Nephron progenitor cell (in vitro differentiated cells): Measurements from ENCODE around the gene RGS9BP.

Source experiments
- DNase-seq: peaks from one replicate; pipeline ENCODE4 v3.0.0; 2021
- H3K27ac Mint-ChIP-seq: 2 replicates; pipeline ENCODE4 v1.8.0; 2021; ENCODE audit warnings: mild to moderate bottlenecking, moderate library complexity, mixed read lengths
- H3K27me3 Mint-ChIP-seq: 2 replicates; pipeline ENCODE4 v1.8.0; 2021; ENCODE audit warnings: mild to moderate bottlenecking, low read depth, mixed read lengths; ENCODE audit not compliant: poor library complexity
- H3K36me3 Mint-ChIP-seq: 2 replicates; pipeline ENCODE4 v1.8.0; 2021; ENCODE audit warnings: low read depth, mixed read lengths
- H3K4me1 Mint-ChIP-seq: 2 replicates; pipeline ENCODE4 v1.8.0; 2021; ENCODE audit warnings: mixed read lengths
- H3K4me3 Mint-ChIP-seq: 2 replicates; pipeline ENCODE4 v1.8.0; 2021; ENCODE audit warnings: mild to moderate bottlenecking, moderate library complexity, mixed read lengths
- H3K9me3 Mint-ChIP-seq: 2 replicates; pipeline ENCODE4 v1.8.0; 2021; ENCODE audit warnings: mild to moderate bottlenecking, moderate library complexity, mixed read lengths
- CTCF ChIP-seq: fragments of 200-600 bp; sonication (generic); IDR thresholded peaks from 2 replicates; pipeline ENCODE4 v1.5.0; 2021; ENCODE audit warnings: antibody characterized with exemption

RGS9BP gene

GRCh38 chr19:32718286-32718685 is 42.6 kb downstream of the RGS9BP start:
- TF ChIP-seq CTCF = no peak
- H3K27me3 Mint-ChIP-seq = no peaks in the 10 kb centered on the region
- H3K4me1 Mint-ChIP-seq = no peaks in the 10 kb centered on the region
- H3K9me3 Mint-ChIP-seq = peaks cover 7% of the 10 kb centered on the region
- no peak for DNase-seq
- peaks cover 15% of the 10 kb centered on the region for H3K36me3 Mint-ChIP-seq
- no peak overlapping the region for H3K4me3 Mint-ChIP-seq
- peak overlapping the region; percentile 40 for H3K27ac Mint-ChIP-seq

GRCh38 chr19:32719611-32720059 is 44.0 kb downstream of the RGS9BP start, which contains the start of gene TDRD12:
Gene TDRD12 (plus strand): TSS chr19:32719767. CDS start chr19:32720073, 306 bp downstream.
- Mint-ChIP-seq H3K27ac (no peak within 1 kb of the TSS), H3K9me3 (peaks cover 12% of the 10 kb centered on the region)

GRCh38 chr19:32720216-32720935 is 44.7 kb downstream of the RGS9BP start:
- Mint-ChIP-seq H3K4me3 (no peak overlapping the region), H3K4me1 (no peaks in the 10 kb centered on the region), H3K27ac (no peak overlapping the region), H3K9me3 (peaks cover 16% of the 10 kb centered on the region), H3K36me3 (peaks cover 2% of the 10 kb centered on the region), H3K27me3 (no peaks in the 10 kb centered on the region)
- DNase-seq = no peak
- no peak for TF ChIP-seq CTCF

More at GRCh38 chr19:32719611-32720059, 44.0 kb downstream of the RGS9BP start, which contains the start of gene TDRD12:
- Mint-ChIP-seq H3K4me1 (no peaks in the 10 kb centered on the region), H3K36me3 (peaks cover 9% of the 10 kb centered on the region), H3K27me3 (no peaks in the 10 kb centered on the region), H3K4me3 (no peak within 1 kb of the TSS)
- no peak for DNase-seq
- TF ChIP-seq CTCF = no peak

- no peak for TF ChIP-seq CTCF
- Mint-ChIP-seq H3K27ac (peak overlapping the region; percentile 81), H3K4me1 (no peaks in the 10 kb centered on the region), H3K4me3 (no peak overlapping the region), H3K36me3 (no peaks in the 10 kb centered on the region), H3K9me3 (peaks cover 20% of the 10 kb centered on the region), H3K27me3 (no peaks in the 10 kb centered on the region)
- no peak for DNase-seq
These were observed 45.2 kb downstream of the RGS9BP start for GRCh38 chr19:32720936-32721250.
